ENCODE data around the gene RIMBP2. TPM values are rescaled to one million over a fixed set of nuclear protein-coding genes. Genes with fewer than 3 reads are reported as not detected.
A peak's percentile ranks its signal among the peaks of the same experiment; 100 is the strongest.

The RIMBP2 gene
- polyA plus RNA-seq, 1 of the 3 experiments (the other 2 are of a cell fraction), result 0.90 TPM

GRCh38 chr12:130405332-130405731 is 310.8 kb downstream of the RIMBP2 start:
- no peak overlapping the region for H3K4me3 ChIP-seq (ENCODE audit: low read depth in 2 of 2, low read length in 1 of 2)
- H3K9me2 ChIP-seq, result no peaks in the 10 kb centered on the region
- no peak overlapping the region for H3K9ac ChIP-seq
- no peaks in the 10 kb centered on the region for H4K20me1 ChIP-seq (ENCODE audit: insufficient read depth)
- no peak for DNase-seq
- no peak overlapping the region for H3K27ac ChIP-seq (ENCODE audit: low read depth in 2 of 2, low read length in 1 of 2)
- no peaks in the 10 kb centered on the region for H3K79me2 ChIP-seq (ENCODE audit: insufficient read depth)
- H3F3A ChIP-seq (replicated peaks; ENCODE audit: insufficient read depth), result no peaks in the 10 kb centered on the region
- no peaks in the 10 kb centered on the region for H3K27me3 ChIP-seq (ENCODE audit: insufficient read depth)
- TF ChIP-seq SIN3A (IDR thresholded peaks at IDR 0.05; ENCODE audit: borderline replicate concordance, low read depth, low read length) (no peak), MXI1 (IDR thresholded peaks at IDR 0.05; ENCODE audit: low read depth, low read length) (no peak), USF2 (IDR thresholded peaks at IDR 0.05; ENCODE audit: borderline replicate concordance, low read depth, low read length) (no peak), FOXM1 (IDR thresholded peaks at IDR 0.05; ENCODE audit: low read depth) (no peak), SMC3 (IDR thresholded peaks at IDR 0.05; ENCODE audit: low read depth, low read length) (no peak), TEAD4 (IDR thresholded peaks at IDR 0.05; ENCODE audit: borderline replicate concordance, insufficient read depth) (no peak), MAX (IDR thresholded peaks at IDR 0.05; ENCODE audit: low read depth) (no peak), RXRA (IDR thresholded peaks at IDR 0.05; ENCODE audit: borderline replicate concordance, low read depth) (no peak), EZH2phosphoT487 (IDR thresholded peaks at IDR 0.05; ENCODE audit: borderline replicate concordance, low read depth) (no peak), NRF1 (IDR thresholded peaks at IDR 0.05; ENCODE audit: low read depth, low read length) (no peak)
- ChIA-PET CTCF (interaction anchor here (1.7 kb wide), 1 partner anchor 343 kb away, joined by 6 read pairs; no protein-coding TSS in a partner anchor), POLR2A (no interaction called here)
- no peak overlapping the region for H2AFZ ChIP-seq (ENCODE audit: low read depth)
- no peaks in the 10 kb centered on the region for H3K9me3 ChIP-seq
- H3K4me2 ChIP-seq, result no peak overlapping the region
- no peaks in the 10 kb centered on the region for H3K4me1 ChIP-seq (ENCODE audit: control insufficient read depth in 1 of 2, insufficient read depth in 2 of 2, low read depth in 1 of 2, low read length in 1 of 2)
- WGBS (ENCODE audit: low lambda C conversion rate), result 54% methylated on average over 7 of the region's 7 CpGs
- H3K36me3 ChIP-seq (replicated peaks in 1 of 2; ENCODE audit: control insufficient read depth in 1 of 2, insufficient read depth in 2 of 2, low read length in 1 of 2), result peaks cover 0 to 9% of the 10 kb centered on the region in 2 experiments

- Histone ChIP-seq H3K9ac (no peak overlapping the region), H3K36me3 (replicated peaks in 1 of 2; ENCODE audit: control insufficient read depth in 1 of 2, insufficient read depth in 2 of 2, low read length in 1 of 2) (peaks cover 0 to 6% of the 10 kb centered on the region in 2 experiments), H3K27ac (ENCODE audit: low read depth in 2 of 2, low read length in 1 of 2) (no peak overlapping the region; a peak in 1 of 4 replicates), H3F3A (replicated peaks; ENCODE audit: insufficient read depth) (no peaks in the 10 kb centered on the region), H4K20me1 (ENCODE audit: insufficient read depth) (no peaks in the 10 kb centered on the region), H3K27me3 (ENCODE audit: insufficient read depth) (no peaks in the 10 kb centered on the region), H3K9me3 (no peaks in the 10 kb centered on the region), H3K4me2 (no peak overlapping the region), H3K9me2 (no peaks in the 10 kb centered on the region), H3K4me3 (ENCODE audit: low read depth in 2 of 2, low read length in 1 of 2) (no peak overlapping the region), H3K79me2 (ENCODE audit: insufficient read depth) (no peaks in the 10 kb centered on the region), H3K4me1 (ENCODE audit: control insufficient read depth in 1 of 2, insufficient read depth in 2 of 2, low read depth in 1 of 2, low read length in 1 of 2) (no peaks in the 10 kb centered on the region; a peak in 1 of 4 replicates), H2AFZ (ENCODE audit: low read depth) (no peak overlapping the region)
- CTCF ChIA-PET, result interaction anchor here (0.8 to 1.6 kb wide), 3 partner anchors 12 to 351 kb away, joined by 3 to 4 read pairs (median 4); no protein-coding TSS in a partner anchor
- POLR2A ChIA-PET, result no interaction called here
- TF ChIP-seq USF1 (IDR thresholded peaks at IDR 0.05; ENCODE audit: borderline replicate concordance, low read depth) (no peak), RAD21 (IDR thresholded peaks at IDR 0.05; ENCODE audit: low read length) (peak; percentile 61)
- no peak for DNase-seq
- 48% methylated on average over 6 of the region's 6 CpGs for WGBS (ENCODE audit: low lambda C conversion rate)
These were observed 314.4 kb downstream of the RIMBP2 start for GRCh38 chr12:130401703-130402102.

All from SK-N-SH (cell line).